Measurements from ENCODE around the gene ITGAE.
"Not testable (repeated sequence)": the region's sequence is repeated elsewhere in the genome, so short reads cannot be mapped to it uniquely, and the experiment has no call there.

Gene ITGAE

GRCh38 chr17:3702041-3702539 lies 98.9 kb downstream of the ITGAE start:
- peaks cover 0 to 12% of the 10 kb centered on the region in 2 donors for H3K9me3 ChIP-seq (ENCODE audit: control insufficient read depth in 1 of 2, low read length in 2 of 2)
- not testable (repeated sequence) for H3K4me1 ChIP-seq (ENCODE audit: control insufficient read depth in 1 of 2, insufficient read depth in 2 of 2, low read length in 2 of 2); H3K36me3 ChIP-seq (ENCODE audit: control insufficient read depth in 1 of 2, insufficient read depth in 2 of 2, low read length in 2 of 2); H3K27ac ChIP-seq (ENCODE audit: low read length); H3K4me3 ChIP-seq (ENCODE audit: low read depth in 1 of 2, low read length in 2 of 2); H3K27me3 ChIP-seq (ENCODE audit: low read depth, low read length)

GRCh38 chr17:3699951-3700350 lies 101.0 kb downstream of the ITGAE start:
- Histone ChIP-seq H3K27me3 (ENCODE audit: low read depth, low read length) (peaks cover 12% of the 10 kb centered on the region), H3K9me3 (ENCODE audit: control insufficient read depth in 1 of 2, low read length in 2 of 2) (peaks cover 0 to 12% of the 10 kb centered on the region in 2 donors), H3K27ac (ENCODE audit: low read length) (no peak overlapping the region), H3K4me3 (ENCODE audit: low read depth in 1 of 2, low read length in 2 of 2) (no peak overlapping the region), H3K4me1 (ENCODE audit: control insufficient read depth in 1 of 2, insufficient read depth in 2 of 2, low read length in 2 of 2) (peaks cover 0 to 10% of the 10 kb centered on the region in 2 donors), H3K36me3 (ENCODE audit: control insufficient read depth in 1 of 2, insufficient read depth in 2 of 2, low read length in 2 of 2) (no peaks in the 10 kb centered on the region)

GRCh38 chr17:3698139-3698538 lies 102.8 kb downstream of the ITGAE start:
- Histone ChIP-seq H3K4me3 (ENCODE audit: low read depth in 1 of 2, low read length in 2 of 2) (no peak overlapping the region), H3K36me3 (ENCODE audit: control insufficient read depth in 1 of 2, insufficient read depth in 2 of 2, low read length in 2 of 2) (no peaks in the 10 kb centered on the region), H3K27me3 (ENCODE audit: low read depth, low read length) (peaks cover 16% of the 10 kb centered on the region), H3K4me1 (ENCODE audit: control insufficient read depth in 1 of 2, insufficient read depth in 2 of 2, low read length in 2 of 2) (peaks cover 0 to 14% of the 10 kb centered on the region in 2 donors), H3K9me3 (ENCODE audit: control insufficient read depth in 1 of 2, low read length in 2 of 2) (peaks cover 0 to 12% of the 10 kb centered on the region in 2 donors), H3K27ac (ENCODE audit: low read length) (no peak overlapping the region)

GRCh38 chr17:3697103-3697476 lies 103.9 kb downstream of the ITGAE start:
- peaks cover 16% of the 10 kb centered on the region for H3K27me3 ChIP-seq (ENCODE audit: low read depth, low read length)
- H3K9me3 ChIP-seq (ENCODE audit: control insufficient read depth in 1 of 2, low read length in 2 of 2), result peaks cover 0 to 12% of the 10 kb centered on the region in 2 donors
- no peaks in the 10 kb centered on the region for H3K36me3 ChIP-seq (ENCODE audit: control insufficient read depth in 1 of 2, insufficient read depth in 2 of 2, low read length in 2 of 2)
- no peak overlapping the region for H3K4me3 ChIP-seq (ENCODE audit: low read depth in 1 of 2, low read length in 2 of 2)
- H3K27ac ChIP-seq (ENCODE audit: low read length), result no peak overlapping the region
- H3K4me1 ChIP-seq (ENCODE audit: control insufficient read depth in 1 of 2, insufficient read depth in 2 of 2, low read length in 2 of 2), result peaks cover 0 to 14% of the 10 kb centered on the region in 2 donors

GRCh38 chr17:3695723-3696411 lies 105.1 kb downstream of the ITGAE start, which contains the start of gene P2RX5:
TSS of gene P2RX5 (minus strand) at chr17:3696155. CDS start at chr17:3696005, 150 bp downstream.
- H3K27ac ChIP-seq (ENCODE audit: low read length), result no peak within 1 kb of the TSS

GRCh38 chr17:3695129-3695722 lies 105.8 kb downstream of the ITGAE start:
- Histone ChIP-seq H3K27ac (ENCODE audit: low read length) (no peak overlapping the region), H3K9me3 (ENCODE audit: control insufficient read depth in 1 of 2, low read length in 2 of 2) (peaks cover 0 to 12% of the 10 kb centered on the region in 2 donors), H3K4me1 (ENCODE audit: control insufficient read depth in 1 of 2, insufficient read depth in 2 of 2, low read length in 2 of 2) (peaks cover 0 to 14% of the 10 kb centered on the region in 2 donors), H3K36me3 (ENCODE audit: control insufficient read depth in 1 of 2, insufficient read depth in 2 of 2, low read length in 2 of 2) (no peaks in the 10 kb centered on the region), H3K27me3 (ENCODE audit: low read depth, low read length) (peaks cover 16% of the 10 kb centered on the region), H3K4me3 (ENCODE audit: low read depth in 1 of 2, low read length in 2 of 2) (peak overlapping the region; percentile 21 to 66)

More at GRCh38 chr17:3695723-3696411, 105.1 kb downstream of the ITGAE start, which contains the start of gene P2RX5:
- Histone ChIP-seq H3K36me3 (ENCODE audit: control insufficient read depth in 1 of 2, insufficient read depth in 2 of 2, low read length in 2 of 2) (no peaks in the 10 kb centered on the region), H3K9me3 (ENCODE audit: control insufficient read depth in 1 of 2, low read length in 2 of 2) (peaks cover 0 to 12% of the 10 kb centered on the region in 2 donors), H3K27me3 (ENCODE audit: low read depth, low read length) (peaks cover 16% of the 10 kb centered on the region), H3K4me3 (ENCODE audit: low read depth in 1 of 2, low read length in 2 of 2) (peak within 1 kb of the TSS; percentile 21 to 66), H3K4me1 (ENCODE audit: control insufficient read depth in 1 of 2, insufficient read depth in 2 of 2, low read length in 2 of 2) (peaks cover 0 to 14% of the 10 kb centered on the region in 2 donors)

- Histone ChIP-seq H3K4me3 (ENCODE audit: low read depth in 1 of 2, low read length in 2 of 2) (no peak overlapping the region), H3K9me3 (ENCODE audit: control insufficient read depth in 1 of 2, low read length in 2 of 2) (peaks cover 0 to 12% of the 10 kb centered on the region in 2 donors), H3K27ac (ENCODE audit: low read length) (no peak overlapping the region), H3K27me3 (ENCODE audit: low read depth, low read length) (peaks cover 16% of the 10 kb centered on the region), H3K4me1 (ENCODE audit: control insufficient read depth in 1 of 2, insufficient read depth in 2 of 2, low read length in 2 of 2) (peaks cover 0 to 14% of the 10 kb centered on the region in 2 donors), H3K36me3 (ENCODE audit: control insufficient read depth in 1 of 2, insufficient read depth in 2 of 2, low read length in 2 of 2) (no peaks in the 10 kb centered on the region)
Measured at GRCh38 chr17:3693829-3694231, 107.2 kb downstream of the ITGAE start.

GRCh38 chr17:3693141-3693540 lies 107.8 kb downstream of the ITGAE start:
- H3K9me3 ChIP-seq (ENCODE audit: control insufficient read depth in 1 of 2, low read length in 2 of 2), result peaks cover 0 to 7% of the 10 kb centered on the region in 2 donors
- H3K27ac ChIP-seq (ENCODE audit: low read length), result no peak overlapping the region
- no peak overlapping the region for H3K4me3 ChIP-seq (ENCODE audit: low read depth in 1 of 2, low read length in 2 of 2)

GRCh38 chr17:3692346-3692745 lies 108.6 kb downstream of the ITGAE start:
- peaks cover 14% of the 10 kb centered on the region for H3K27me3 ChIP-seq (ENCODE audit: low read depth, low read length)
- H3K27ac ChIP-seq (ENCODE audit: low read length), result no peak overlapping the region
- no peaks in the 10 kb centered on the region for H3K36me3 ChIP-seq (ENCODE audit: control insufficient read depth in 1 of 2, insufficient read depth in 2 of 2, low read length in 2 of 2)
- peaks cover 0 to 14% of the 10 kb centered on the region in 2 donors for H3K4me1 ChIP-seq (ENCODE audit: control insufficient read depth in 1 of 2, insufficient read depth in 2 of 2, low read length in 2 of 2)
- no peaks in the 10 kb centered on the region for H3K9me3 ChIP-seq (ENCODE audit: control insufficient read depth in 1 of 2, low read length in 2 of 2)
- no peak overlapping the region for H3K4me3 ChIP-seq (ENCODE audit: low read depth in 1 of 2, low read length in 2 of 2)

More at GRCh38 chr17:3693141-3693540, 107.8 kb downstream of the ITGAE start:
- peaks cover 16% of the 10 kb centered on the region for H3K27me3 ChIP-seq (ENCODE audit: low read depth, low read length)
- H3K4me1 ChIP-seq (ENCODE audit: control insufficient read depth in 1 of 2, insufficient read depth in 2 of 2, low read length in 2 of 2), result peaks cover 0 to 14% of the 10 kb centered on the region in 2 donors
- no peaks in the 10 kb centered on the region for H3K36me3 ChIP-seq (ENCODE audit: control insufficient read depth in 1 of 2, insufficient read depth in 2 of 2, low read length in 2 of 2)

GRCh38 chr17:3691617-3692067 lies 109.3 kb downstream of the ITGAE start:
- no peak overlapping the region for H3K4me3 ChIP-seq (ENCODE audit: low read depth in 1 of 2, low read length in 2 of 2)
- no peak overlapping the region for H3K27ac ChIP-seq (ENCODE audit: low read length)
- peaks cover 0 to 14% of the 10 kb centered on the region in 2 donors for H3K4me1 ChIP-seq (ENCODE audit: control insufficient read depth in 1 of 2, insufficient read depth in 2 of 2, low read length in 2 of 2)
- no peaks in the 10 kb centered on the region for H3K9me3 ChIP-seq (ENCODE audit: control insufficient read depth in 1 of 2, low read length in 2 of 2)
- H3K36me3 ChIP-seq (ENCODE audit: control insufficient read depth in 1 of 2, insufficient read depth in 2 of 2, low read length in 2 of 2), result no peaks in the 10 kb centered on the region
- H3K27me3 ChIP-seq (ENCODE audit: low read depth, low read length), result peaks cover 12% of the 10 kb centered on the region

- H3K36me3 ChIP-seq (ENCODE audit: control insufficient read depth in 1 of 2, insufficient read depth in 2 of 2, low read length in 2 of 2), result no peaks in the 10 kb centered on the region
- no peak overlapping the region for H3K4me3 ChIP-seq (ENCODE audit: low read depth in 1 of 2, low read length in 2 of 2)
- no peaks in the 10 kb centered on the region for H3K9me3 ChIP-seq (ENCODE audit: control insufficient read depth in 1 of 2, low read length in 2 of 2)
- peaks cover 0 to 7% of the 10 kb centered on the region in 2 donors for H3K4me1 ChIP-seq (ENCODE audit: control insufficient read depth in 1 of 2, insufficient read depth in 2 of 2, low read length in 2 of 2)
- H3K27ac ChIP-seq (ENCODE audit: low read length), result no peak overlapping the region
- peaks cover 7% of the 10 kb centered on the region for H3K27me3 ChIP-seq (ENCODE audit: low read depth, low read length)
Measured at GRCh38 chr17:3690094-3690715, 110.8 kb downstream of the ITGAE start.
